ENCODE data around the gene C5orf34.

The C5orf34 gene

DNA sequence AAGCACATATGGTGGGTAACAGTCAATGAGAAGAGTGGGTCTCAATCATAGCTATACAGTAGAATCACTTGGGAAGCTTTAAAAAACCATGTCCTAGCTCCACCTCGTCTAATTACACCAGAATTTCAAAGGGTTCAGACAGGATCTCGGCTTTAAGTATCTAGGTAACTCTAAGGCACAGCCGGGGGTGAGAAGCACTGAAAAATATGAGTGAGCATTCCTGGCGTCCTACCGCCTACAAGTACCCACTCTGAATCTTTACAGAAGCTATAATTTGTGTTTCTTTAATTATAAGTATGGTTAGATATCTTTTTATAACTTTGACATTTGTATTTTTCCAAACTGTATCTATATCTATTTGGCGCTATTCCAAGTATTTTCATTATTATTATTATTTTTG lies 25.8 kb upstream of the C5orf34 start:
- TF ChIP-seq, protein P1, sequence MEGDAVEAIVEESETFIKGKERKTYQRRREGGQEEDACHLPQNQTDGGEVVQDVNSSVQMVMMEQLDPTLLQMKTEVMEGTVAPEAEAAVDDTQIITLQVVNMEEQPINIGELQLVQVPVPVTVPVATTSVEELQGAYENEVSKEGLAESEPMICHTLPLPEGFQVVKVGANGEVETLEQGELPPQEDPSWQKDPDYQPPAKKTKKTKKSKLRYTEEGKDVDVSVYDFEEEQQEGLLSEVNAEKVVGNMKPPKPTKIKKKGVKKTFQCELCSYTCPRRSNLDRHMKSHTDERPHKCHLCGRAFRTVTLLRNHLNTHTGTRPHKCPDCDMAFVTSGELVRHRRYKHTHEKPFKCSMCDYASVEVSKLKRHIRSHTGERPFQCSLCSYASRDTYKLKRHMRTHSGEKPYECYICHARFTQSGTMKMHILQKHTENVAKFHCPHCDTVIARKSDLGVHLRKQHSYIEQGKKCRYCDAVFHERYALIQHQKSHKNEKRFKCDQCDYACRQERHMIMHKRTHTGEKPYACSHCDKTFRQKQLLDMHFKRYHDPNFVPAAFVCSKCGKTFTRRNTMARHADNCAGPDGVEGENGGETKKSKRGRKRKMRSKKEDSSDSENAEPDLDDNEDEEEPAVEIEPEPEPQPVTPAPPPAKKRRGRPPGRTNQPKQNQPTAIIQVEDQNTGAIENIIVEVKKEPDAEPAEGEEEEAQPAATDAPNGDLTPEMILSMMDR (IDR thresholded peaks at IDR 0.05; ENCODE audit: insufficient read depth, missing control alignments) = no peak
- DNase-seq (ENCODE audit: insufficient read length, low spot score) = no peak
- FAIRE-seq = no peak

DNA sequence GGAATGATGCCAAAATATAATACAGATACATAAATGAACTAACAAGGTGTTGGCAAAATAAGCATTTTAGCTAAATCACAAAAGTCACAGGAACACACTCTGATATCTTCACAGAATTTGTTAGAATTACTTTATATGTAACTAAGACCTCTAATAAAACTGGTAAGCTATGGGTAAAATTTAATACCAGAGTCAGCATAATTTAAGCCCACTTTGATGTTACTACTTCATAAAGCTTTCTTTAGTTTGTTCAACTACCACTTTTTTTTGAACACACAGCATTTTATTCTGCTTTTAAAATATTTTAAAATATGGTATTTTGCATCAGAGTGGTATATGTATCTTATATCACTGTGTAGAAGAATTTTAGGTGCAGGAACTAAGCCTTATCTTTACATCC lies 22.0 kb upstream of the C5orf34 start:
- TF ChIP-seq, protein P1 (IDR thresholded peaks at IDR 0.05; ENCODE audit: insufficient read depth, missing control alignments) = no peak
- no peak for DNase-seq (ENCODE audit: insufficient read length, low spot score)
- FAIRE-seq = no peak

DNA sequence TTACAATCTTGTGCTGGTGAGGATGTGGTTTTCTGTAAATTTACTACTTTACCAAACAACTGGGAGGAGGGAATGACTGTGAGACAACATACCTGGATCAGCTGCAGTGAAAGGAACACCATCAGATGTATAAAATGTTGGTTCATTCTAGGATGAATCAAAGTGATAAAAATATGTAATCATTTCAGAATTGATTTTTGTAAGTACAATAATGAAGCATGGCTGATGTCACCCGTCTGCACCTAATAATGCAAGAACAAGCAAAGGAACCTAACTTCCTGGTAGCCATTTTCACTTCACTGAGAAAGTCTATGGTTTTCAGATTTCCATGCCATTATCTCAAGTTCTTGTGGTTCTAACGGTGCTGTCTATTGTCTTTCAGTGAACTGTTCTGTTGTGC lies 18.7 kb upstream of the C5orf34 start:
- TF ChIP-seq, protein P1 (IDR thresholded peaks at IDR 0.05; ENCODE audit: insufficient read depth, missing control alignments) = no peak
- FAIRE-seq = no peak

DNA sequence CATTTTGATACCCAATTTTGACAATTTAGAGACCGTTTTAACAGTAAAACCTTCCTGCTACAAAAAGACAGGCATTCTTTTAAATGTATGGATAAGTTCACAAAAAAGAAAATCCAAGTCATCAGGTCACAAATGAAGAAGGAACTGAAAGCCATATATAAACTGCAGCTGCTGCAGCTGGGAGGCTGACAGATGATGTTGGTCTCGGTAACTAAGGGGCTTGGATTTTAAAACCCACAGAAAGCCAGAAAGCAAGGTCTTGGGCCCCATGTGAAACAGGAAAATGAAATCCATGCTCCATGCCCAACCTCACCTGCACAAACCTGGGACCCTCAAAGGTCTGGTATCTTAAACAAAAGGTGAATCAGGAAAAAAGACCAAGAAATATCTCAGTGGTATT lies 15.7 kb upstream of the C5orf34 start:
- FAIRE-seq (no peak), DNase-seq (ENCODE audit: insufficient read length, low spot score) (no peak)
- TF ChIP-seq, protein P1 (IDR thresholded peaks at IDR 0.05; ENCODE audit: insufficient read depth, missing control alignments) = no peak

More for the DNA sequence above, 18.7 kb upstream of the C5orf34 start:
- no peak for DNase-seq (ENCODE audit: insufficient read length, low spot score)

DNA sequence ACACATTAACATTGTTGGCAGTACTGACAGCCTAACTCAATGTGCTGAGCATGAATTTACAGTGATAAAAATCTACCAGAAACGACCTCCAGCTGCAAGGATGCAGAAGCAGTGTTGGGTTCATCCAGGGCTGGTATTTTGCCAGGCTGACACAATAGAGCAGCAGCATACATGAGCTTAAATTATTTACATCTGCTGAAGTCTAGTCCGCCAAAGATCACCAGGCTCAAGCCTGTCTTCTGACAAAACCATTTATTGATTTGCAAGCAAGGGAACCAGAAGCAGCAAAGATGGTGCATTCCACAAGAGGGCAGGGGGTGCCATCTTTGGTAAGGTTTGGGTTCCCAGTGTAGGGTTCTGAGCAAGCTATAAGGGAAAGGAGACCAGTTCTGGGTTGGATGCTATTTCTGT lies 8.7 kb upstream of the C5orf34 start:
- no peak for FAIRE-seq
- no peak for DNase-seq (ENCODE audit: insufficient read length, low spot score)
- TF ChIP-seq, protein P1 (IDR thresholded peaks at IDR 0.05; ENCODE audit: insufficient read depth, missing control alignments) = no peak

DNA sequence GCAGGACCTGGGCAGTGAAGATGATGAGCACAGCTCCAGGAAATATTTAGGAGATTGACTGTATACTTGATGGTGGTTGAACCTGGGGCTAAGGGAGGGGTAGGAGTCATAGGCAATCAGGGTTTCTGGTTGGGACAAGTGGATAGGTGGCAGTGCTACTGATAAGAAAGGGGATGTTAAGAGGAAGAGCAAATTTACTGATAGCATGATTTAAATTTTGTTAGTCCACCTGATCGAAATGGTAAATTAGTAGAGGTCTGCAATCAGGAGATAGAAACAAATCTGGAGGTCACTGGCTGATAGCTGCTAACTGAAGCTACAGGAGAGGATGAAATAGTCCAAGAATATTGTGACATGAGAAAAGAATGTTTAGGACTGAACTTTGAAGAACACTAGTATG lies 5.7 kb upstream of the C5orf34 start:
- FAIRE-seq (no peak), DNase-seq (ENCODE audit: insufficient read length, low spot score) (no peak)
- TF ChIP-seq, protein P1 (IDR thresholded peaks at IDR 0.05; ENCODE audit: insufficient read depth, missing control alignments) = no peak

DNA sequence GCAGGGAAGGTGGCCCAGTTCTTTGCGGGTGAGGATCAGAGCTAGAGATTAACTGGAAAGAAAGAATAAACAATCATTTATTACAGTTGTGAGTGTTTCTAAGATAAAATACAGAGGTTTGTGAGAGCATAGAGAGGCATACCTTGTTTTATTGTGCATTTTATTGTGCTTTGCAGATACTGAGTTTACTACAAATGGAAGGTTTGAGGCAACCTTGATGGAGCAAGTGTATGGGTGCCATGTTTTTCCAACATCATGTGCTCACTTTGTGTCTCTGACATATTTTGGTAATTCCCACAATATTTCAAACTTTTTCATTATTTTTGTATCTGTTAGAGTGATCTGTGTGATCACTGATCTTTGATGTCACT lies 715 bp upstream of the C5orf34 start:
- TF ChIP-seq, protein P1 (IDR thresholded peaks at IDR 0.05; ENCODE audit: insufficient read depth, missing control alignments) = no peak
- DNase-seq (ENCODE audit: insufficient read length, low spot score) (no peak), FAIRE-seq (no peak)

Data from D721Med (cell line).